RWPE1 (cell line): Measurements from ENCODE around the gene CYFIP2.
"Not testable (repeated sequence)": the region's sequence is repeated elsewhere in the genome, so short reads cannot be mapped to it uniquely, and the experiment has no call there.

Source experiments
- CTCF ChIA-PET: fragments of 350-600 bp; sonication (Branson Sonifier 250); formaldehyde crosslinking; extraction: SDS; loops from one replicate; lab custom pipeline; 2021; lab: Yijun Ruan, JAX
- POLR2A ChIA-PET: fragments of 400-600 bp; formaldehyde crosslinking; extraction: SDS; loops from one replicate; lab custom pipeline; 2020; ENCODE audit warnings: antibody characterized with exemption; ENCODE audit not compliant: low non-redundant PET; lab: Yijun Ruan, JAX
- DNase-seq: peaks from one replicate; pipeline ENCODE4 v3.0.0; 2012; ENCODE audit warnings: low spot score
- H3K27ac ChIP-seq: fragments of 450-650 bp; 2 replicates; pipeline ENCODE4 v1.5.1; 2017
- TF ChIP-seq, protein P1 (sequence below): fragments of 450-650 bp; conservative IDR thresholded peaks from 2 replicates; pipeline ENCODE4 v1.5.1; 2017; ENCODE audit warnings: low read depth, mild to moderate bottlenecking

Gene CYFIP2

DNA sequence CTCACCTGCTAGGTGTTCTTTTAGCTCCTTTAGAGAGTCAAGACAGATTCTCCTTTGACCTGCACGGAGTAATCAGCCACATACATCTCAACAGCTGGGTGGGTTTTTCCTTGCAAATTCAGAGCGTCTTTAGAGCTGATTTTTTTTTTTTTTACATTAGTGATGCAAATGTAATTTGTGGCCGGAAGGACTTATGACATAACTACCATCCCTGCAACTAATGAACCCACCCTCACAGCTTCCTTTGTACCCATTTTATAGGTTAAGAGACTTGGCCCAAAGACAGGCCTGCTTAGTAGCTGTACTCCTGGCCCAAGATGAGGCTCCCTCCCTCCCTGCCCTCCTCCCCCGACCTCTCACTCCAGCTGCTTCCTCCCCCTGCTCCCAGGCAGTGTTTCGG, 124.2 kb downstream of the CYFIP2 start:
- ChIA-PET CTCF (interaction anchor here (0.6 to 1.5 kb wide), 5 partner anchors 9 to 82 kb away, joined by 3 to 4 read pairs (median 3); no protein-coding TSS in a partner anchor), POLR2A (no interaction called here)
- TF ChIP-seq, protein P1, sequence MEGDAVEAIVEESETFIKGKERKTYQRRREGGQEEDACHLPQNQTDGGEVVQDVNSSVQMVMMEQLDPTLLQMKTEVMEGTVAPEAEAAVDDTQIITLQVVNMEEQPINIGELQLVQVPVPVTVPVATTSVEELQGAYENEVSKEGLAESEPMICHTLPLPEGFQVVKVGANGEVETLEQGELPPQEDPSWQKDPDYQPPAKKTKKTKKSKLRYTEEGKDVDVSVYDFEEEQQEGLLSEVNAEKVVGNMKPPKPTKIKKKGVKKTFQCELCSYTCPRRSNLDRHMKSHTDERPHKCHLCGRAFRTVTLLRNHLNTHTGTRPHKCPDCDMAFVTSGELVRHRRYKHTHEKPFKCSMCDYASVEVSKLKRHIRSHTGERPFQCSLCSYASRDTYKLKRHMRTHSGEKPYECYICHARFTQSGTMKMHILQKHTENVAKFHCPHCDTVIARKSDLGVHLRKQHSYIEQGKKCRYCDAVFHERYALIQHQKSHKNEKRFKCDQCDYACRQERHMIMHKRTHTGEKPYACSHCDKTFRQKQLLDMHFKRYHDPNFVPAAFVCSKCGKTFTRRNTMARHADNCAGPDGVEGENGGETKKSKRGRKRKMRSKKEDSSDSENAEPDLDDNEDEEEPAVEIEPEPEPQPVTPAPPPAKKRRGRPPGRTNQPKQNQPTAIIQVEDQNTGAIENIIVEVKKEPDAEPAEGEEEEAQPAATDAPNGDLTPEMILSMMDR: no peak
- DNase-seq: no peak
- H3K27ac ChIP-seq: peak overlapping the region; percentile 67

DNA sequence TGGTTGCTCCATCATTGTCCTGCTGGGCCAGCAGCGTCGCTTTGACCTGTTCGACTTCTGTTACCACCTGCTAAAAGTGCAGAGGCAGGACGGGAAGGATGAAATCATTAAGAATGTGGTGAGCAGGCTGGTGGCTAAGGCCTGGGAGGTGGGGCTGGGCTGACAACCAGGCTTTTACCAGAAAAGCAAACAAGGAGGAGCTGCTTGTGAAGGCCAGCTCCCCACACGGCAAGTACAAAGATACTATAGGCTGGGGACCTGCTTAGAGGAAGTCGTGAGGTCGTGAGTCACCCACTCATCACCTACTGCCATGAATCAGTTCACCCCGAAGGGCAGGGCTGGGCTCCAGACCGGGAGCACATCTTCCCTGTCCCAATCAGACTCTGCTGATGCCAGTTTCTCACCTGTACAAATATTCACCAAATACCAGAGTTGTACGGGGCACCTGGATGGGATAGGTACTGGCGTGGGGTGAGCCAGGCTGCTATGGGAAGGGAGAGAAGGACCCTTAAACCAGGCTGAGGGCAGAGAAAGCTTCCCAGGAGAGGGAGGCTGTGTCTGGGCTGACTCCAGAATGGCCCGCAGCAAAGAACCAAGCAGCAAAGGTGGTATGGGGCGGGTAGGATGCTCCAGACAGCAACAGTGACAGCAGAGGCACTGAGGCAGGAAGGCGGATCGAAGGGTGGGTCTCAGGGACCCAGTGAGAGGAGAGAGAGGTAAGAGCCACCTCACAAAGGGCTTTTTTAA, 124.8 kb downstream of the CYFIP2 start:
- ChIA-PET POLR2A (no interaction called here), CTCF (interaction anchor here (0.8 to 1.5 kb wide), 3 partner anchors 35 to 81 kb away, joined by 3 to 4 read pairs (median 4); no protein-coding TSS in a partner anchor)
- TF ChIP-seq, protein P1: no peak
- peak overlapping the region; percentile 67 for H3K27ac ChIP-seq
- DNase-seq: peak; percentile 98

DNA sequence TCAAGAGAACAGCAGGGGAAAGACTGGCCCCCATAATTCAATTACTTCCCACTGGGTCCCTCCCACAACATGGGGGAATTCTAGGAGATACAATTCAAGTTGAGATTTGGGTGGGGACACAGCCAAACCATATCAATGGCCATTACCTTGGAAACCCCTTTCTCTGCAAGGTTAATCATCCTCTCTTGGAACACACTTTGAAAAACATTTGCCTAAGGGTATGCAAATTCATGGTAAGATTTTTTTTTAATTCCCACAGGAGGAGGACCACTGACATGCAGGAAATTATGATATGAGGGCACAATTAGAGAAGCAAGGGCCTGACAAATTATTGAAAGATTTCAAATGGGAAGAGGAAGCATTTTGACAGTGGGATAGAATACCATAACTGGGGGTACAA, 132.4 kb downstream of the CYFIP2 start:
- ChIA-PET CTCF (no interaction called here), POLR2A (no interaction called here)
- no peak for DNase-seq
- H3K27ac ChIP-seq: no peak overlapping the region
- TF ChIP-seq, protein P1: no peak

DNA sequence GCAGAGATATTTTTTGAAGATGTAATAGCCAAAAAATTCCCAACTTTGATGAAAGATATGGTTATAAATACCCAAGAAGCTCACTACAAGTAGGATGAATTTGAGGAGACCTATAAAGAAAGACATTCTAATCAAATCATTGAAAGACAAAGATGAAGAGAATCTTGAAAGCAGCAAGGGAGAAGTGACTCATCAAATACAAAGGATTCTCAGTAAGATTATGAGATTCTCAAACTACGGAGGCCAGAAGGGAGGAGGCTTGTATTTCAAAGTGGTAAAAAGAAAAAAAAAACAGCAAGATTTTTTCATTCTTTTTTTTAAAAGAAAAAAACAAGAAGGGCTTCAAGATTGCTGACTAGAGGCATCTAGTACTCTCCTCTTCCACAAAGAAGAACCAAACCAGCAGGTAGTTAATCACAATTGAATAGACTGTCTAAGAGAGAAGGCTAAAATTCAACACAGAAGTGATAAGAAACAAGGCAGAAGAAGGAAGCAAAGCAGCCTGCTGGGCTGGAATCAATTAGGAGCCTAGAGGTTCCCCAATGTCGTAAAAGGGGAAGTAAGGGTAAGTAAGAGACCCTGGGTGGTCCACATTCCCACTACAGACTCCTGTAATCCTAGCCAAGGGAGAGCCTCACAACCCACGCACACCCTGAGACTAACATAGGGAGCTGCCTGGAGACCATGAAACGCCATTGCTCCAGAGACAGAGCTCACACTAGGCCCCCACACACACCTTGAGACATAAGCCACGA, 135.0 kb downstream of the CYFIP2 start:
- ChIA-PET CTCF (interaction anchor here (1.2 kb wide), 1 partner anchor 58 kb away, joined by 4 read pairs; no protein-coding TSS in a partner anchor), POLR2A (no interaction called here)
- TF ChIP-seq, protein P1: no peak
- no peak overlapping the region for H3K27ac ChIP-seq
- DNase-seq: no peak

DNA sequence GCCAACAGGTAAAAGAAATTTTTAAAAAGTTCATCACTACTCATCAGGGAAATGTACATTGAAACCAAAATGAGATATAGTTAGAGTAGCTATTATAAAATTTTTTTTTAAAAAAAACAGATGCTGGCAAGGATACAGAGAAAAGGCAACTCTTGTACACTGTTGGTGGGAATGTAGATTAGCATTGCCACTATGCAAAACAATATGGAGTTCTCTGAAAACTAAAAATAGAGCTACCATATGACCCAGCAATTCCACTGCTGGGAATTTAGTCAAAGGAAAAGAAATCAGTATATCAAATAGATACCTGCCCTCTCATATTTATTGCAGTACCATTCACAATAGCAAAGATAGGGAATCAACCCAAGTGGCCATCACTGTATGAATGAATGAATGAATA, 149.9 kb downstream of the CYFIP2 start:
- ChIA-PET CTCF (interaction anchor here (0.6 kb wide), 2 partner anchors 69 to 1467 kb away, joined by 3 read pairs; no protein-coding TSS in a partner anchor), POLR2A (no interaction called here)
- TF ChIP-seq, protein P1: no peak
- no peak overlapping the region for H3K27ac ChIP-seq
- DNase-seq: no peak

DNA sequence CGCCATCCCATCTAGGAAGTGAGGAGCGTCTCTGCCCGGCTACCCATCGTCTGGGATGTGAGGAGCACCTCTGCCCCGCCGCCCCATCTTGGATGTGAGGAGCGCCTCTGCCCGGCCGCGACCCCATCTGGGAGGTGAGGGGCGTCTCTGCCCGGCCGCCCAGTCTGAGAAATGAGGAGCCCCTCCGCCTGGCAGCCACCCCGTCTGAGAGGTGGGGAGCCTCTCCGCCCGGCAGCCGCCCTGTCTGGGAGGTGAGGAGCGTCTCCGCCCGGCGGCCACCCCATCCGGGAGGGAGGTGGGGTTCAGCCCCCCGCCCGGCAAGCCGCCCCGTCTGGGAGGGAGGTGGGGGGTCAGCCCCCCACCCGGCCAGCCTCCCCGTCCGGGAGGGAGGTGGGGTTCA, 153.6 kb downstream of the CYFIP2 start:
- CTCF ChIA-PET, DNase-seq, H3K27ac ChIP-seq, POLR2A ChIA-PET: not testable (repeated sequence)

DNA sequence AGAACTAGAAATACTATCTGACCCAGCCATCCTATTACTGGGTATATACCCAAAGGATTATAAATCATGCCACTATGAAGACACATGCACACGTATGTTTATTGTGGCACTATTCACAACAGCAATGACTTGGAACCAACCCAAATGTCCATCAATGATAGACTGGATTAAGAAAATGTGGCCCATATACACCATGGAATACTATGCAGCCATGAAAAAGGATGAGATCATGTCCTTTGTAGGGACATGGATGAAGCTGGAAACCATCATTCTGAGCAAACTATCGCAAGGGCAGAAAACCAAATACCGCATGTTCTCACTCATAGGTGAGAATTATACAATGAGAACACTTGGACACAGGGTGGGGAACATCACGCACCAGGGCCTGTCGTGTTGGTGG, 164.0 kb downstream of the CYFIP2 start:
- POLR2A ChIA-PET, H3K27ac ChIP-seq, DNase-seq: not testable (repeated sequence)
- CTCF ChIA-PET: interaction anchor here (2.1 kb wide), 1 partner anchor 47 kb away, joined by 6 read pairs; no protein-coding TSS in a partner anchor
